HepG2 (cell line): ENCODE results near the gene VARS1. TPM values are rescaled to one million over a fixed set of nuclear protein-coding genes. Genes with fewer than 3 reads are reported as not detected.

Experiments
- ATM ChIP-seq: fragments of 450-650 bp; IDR thresholded peaks from 2 replicates; pipeline ENCODE4 v1.7.1; 2017; ENCODE audit warnings: mild to moderate bottlenecking, borderline replicate concordance
- CREM ChIP-seq, 2 experiments: sonication (generic) in 1 of 2; formaldehyde crosslinking in 1 of 2; IDR thresholded peaks; 2 replicates each; pipeline versions ENCODE4 v1.4.0 to v1.6.1; 2016 to 2020; ENCODE audit warnings: antibody characterized with exemption in 1 of 2, mild to moderate bottlenecking in 1 of 2, missing genetic modification reagents in 1 of 2
- HIVEP1 ChIP-seq: sonication (generic); formaldehyde crosslinking; IDR thresholded peaks from 2 replicates; pipeline ENCODE4 v1.4.0; 2020; ENCODE audit warnings: mild to moderate bottlenecking, missing genetic modification reagents
- MXD1 ChIP-seq: sonication (generic); formaldehyde crosslinking; IDR thresholded peaks from 2 replicates; pipeline ENCODE4 v1.4.0; 2020; ENCODE audit warnings: mild to moderate bottlenecking, missing genetic modification reagents
- NFE2 ChIP-seq: sonication (generic); formaldehyde crosslinking; IDR thresholded peaks from 2 replicates; pipeline ENCODE4 v1.4.0; 2020; ENCODE audit warnings: missing genetic modification reagents
- SPEN ChIP-seq: sonication (generic); formaldehyde crosslinking; IDR thresholded peaks from 2 replicates; pipeline ENCODE4 v1.5.1; 2020; ENCODE audit warnings: low read depth, mild to moderate bottlenecking, missing genetic modification reagents
- TAF15 ChIP-seq: fragments of 200-400 bp; formaldehyde crosslinking; IDR thresholded peaks from one replicate; pipeline ENCODE4 v1.6.1; 2018; ENCODE audit warnings: mild to moderate bottlenecking, low read depth, low read length; ENCODE audit not compliant: poor library complexity, severe bottlenecking
- TOE1 ChIP-seq: sonication (generic); formaldehyde crosslinking; IDR thresholded peaks from 2 replicates; pipeline ENCODE4 v1.4.0; 2020; ENCODE audit warnings: mild to moderate bottlenecking, missing genetic modification reagents
- TP53 ChIP-seq: sonication (generic); formaldehyde crosslinking; conservative IDR thresholded peaks from 2 replicates; pipeline ENCODE4 v1.4.0; 2020; ENCODE audit warnings: missing genetic modification reagents
- ZC3H13 ChIP-seq: sonication (generic); formaldehyde crosslinking; IDR thresholded peaks from 2 replicates; pipeline ENCODE4 v1.8.1; 2023; ENCODE audit warnings: mild to moderate bottlenecking, missing genetic modification reagents, moderate library complexity
- ZFP91 ChIP-seq: sonication (generic); formaldehyde crosslinking; IDR thresholded peaks from 2 replicates; pipeline ENCODE4 v1.9.0; 2022; ENCODE audit warnings: missing genetic modification reagents, mild to moderate bottlenecking, borderline replicate concordance
- ZNF253 ChIP-seq: sonication (generic); formaldehyde crosslinking; IDR thresholded peaks from 2 replicates; pipeline ENCODE4 v1.8.0; 2022; ENCODE audit warnings: mild to moderate bottlenecking, missing genetic modification reagents, borderline replicate concordance
- ZNF34 ChIP-seq: sonication (generic); formaldehyde crosslinking; IDR thresholded peaks from 2 replicates; pipeline ENCODE4 v1.4.0; 2020; ENCODE audit warnings: mild to moderate bottlenecking, missing genetic modification reagents, borderline replicate concordance
- ZNF430 ChIP-seq: sonication (generic); formaldehyde crosslinking; IDR thresholded peaks from 2 replicates; pipeline ENCODE4 v1.9.0; 2021; ENCODE audit warnings: mild to moderate bottlenecking, missing genetic modification reagents
- ZNF646 ChIP-seq: sonication (generic); formaldehyde crosslinking; IDR thresholded peaks from 2 replicates; pipeline ENCODE4 v1.9.0; 2021; ENCODE audit warnings: mild to moderate bottlenecking, missing genetic modification reagents
- ZNF713 ChIP-seq: sonication (generic); formaldehyde crosslinking; IDR thresholded peaks from 2 replicates; pipeline ENCODE4 v1.4.0; 2020; ENCODE audit warnings: mild to moderate bottlenecking, missing genetic modification reagents
- ZNF737 ChIP-seq: sonication (generic); formaldehyde crosslinking; IDR thresholded peaks from 2 replicates; pipeline ENCODE4 v1.5.0; 2020; ENCODE audit warnings: missing genetic modification reagents, mild to moderate bottlenecking, borderline replicate concordance
- ZNF784 ChIP-seq: sonication (generic); formaldehyde crosslinking; IDR thresholded peaks from 2 replicates; pipeline ENCODE4 v1.5.1; 2020; ENCODE audit warnings: missing genetic modification reagents, mild to moderate bottlenecking, borderline replicate concordance
- ZSCAN12 ChIP-seq: sonication (generic); formaldehyde crosslinking; IDR thresholded peaks from 2 replicates; pipeline ENCODE4 v1.9.0; 2021; ENCODE audit warnings: mild to moderate bottlenecking, missing genetic modification reagents
- polyA plus RNA-seq, 8 experiments: library from polyadenylated mRNA; depleted of rRNA in 3 of 8; stranded (reverse) in 7 of 8; unstranded in 1 of 8; fragments of >200 nt; fragmentation: Illumina TruSeq in 4 of 8; extraction: Trizol in 4 of 8; gene quantifications; 2 replicates each; pipeline versions ENCODE4 v1.2.1 to v1.2.3, GENCODE V29; 2011 to 2016; ENCODE audit warnings: low read depth in 4 of 8, missing spikeins in 1 of 8, mixed read lengths in 1 of 8; ENCODE audit not compliant: insufficient read depth in 1 of 8
- total RNA-seq, 5 experiments: library from RNA; depleted of rRNA; stranded (reverse); fragments of >200 nt; fragmentation: Illumina TruSeq; extraction: Trizol; gene quantifications; 2 replicates each; pipeline ENCODE4 v1.2.3, GENCODE V29; 2016; ENCODE audit warnings: low read depth in 1 of 5

VARS1 gene
- total and polyA plus RNA-seq, 2 of the 13 experiments (the other 11 are each of a cell fraction or from before 2014, with no cell fraction given), result 14.7 to 56.1 TPM

- peak; percentile 59 for TF ChIP-seq TAF15
- TF ChIP-seq ZNF253 (CRISPR knock-in tag), result no peak
- TF ChIP-seq TOE1 (CRISPR knock-in tag), result 0 out of 2 replicates have a peak, but pooled peaks have one; percentile 42
- TF ChIP-seq MXD1, result 0 out of 2 replicates have a peak, but pooled peaks have one; percentile 34
- peak; percentile 60 for TF ChIP-seq SPEN (CRISPR knock-in tag)
- no peak for TF ChIP-seq ZNF646 (CRISPR knock-in tag)
- 0 out of 2 replicates have a peak, but pooled peaks have one; percentile 72 for TF ChIP-seq ZNF430
- peak; percentile 68; the same call in 1 of the 2 replicates for TF ChIP-seq ZC3H13 (CRISPR knock-in tag)
- peak; percentile 84 for TF ChIP-seq ZFP91
- peak; percentile 62; the same call in 1 of the 2 replicates for TF ChIP-seq NFE2 (CRISPR knock-in tag)
- TF ChIP-seq ZNF34 (CRISPR knock-in tag), result no peak
- TF ChIP-seq ZNF784 (CRISPR knock-in tag), result 0 out of 2 replicates have a peak, but pooled peaks have one; percentile 47
- TF ChIP-seq ZSCAN12 (CRISPR knock-in tag), result no peak
- TF ChIP-seq ZNF737 (CRISPR knock-in tag), result no peak
- no peak for TF ChIP-seq TP53
- TF ChIP-seq ATM, result no peak
- peak; percentile 87; the same call in 1 of the 2 replicates for TF ChIP-seq CREM (IDR thresholded peaks at IDR 0.05)
- no peak; the same call in 1 of the 2 replicates for TF ChIP-seq CREM (CRISPR knock-in tag; IDR thresholded peaks at IDR 0.05)
- peak; percentile 98 for TF ChIP-seq HIVEP1 (CRISPR knock-in tag)
- no peak for TF ChIP-seq ZNF713
Observed at GRCh38 chr6:31776989-31777666, 18.4 kb downstream of the VARS1 start, which contains the start of gene VWA7 (continued).
